WTC11 (cell line): ENCODE measurements around the gene THBS3. TPM values are rescaled to one million over a fixed set of nuclear protein-coding genes. Genes with fewer than 3 reads are reported as not detected.
A peak's percentile ranks its signal among the peaks of the same experiment; 100 is the strongest.

Experiments used
- ATAC-seq: fragments of 200-7000 bp; cut with Tn5 transposase; 2 replicates; pipeline ENCODE4 v1.10.0; 2021; ENCODE audit warnings: mild to moderate bottlenecking, moderate library complexity
- CTCF ChIA-PET: fragments of 300-600 bp; sonication (Branson Sonifier 250); formaldehyde crosslinking; loops from one replicate; lab custom pipeline; 2021; ENCODE audit warnings: antibody characterized with exemption; lab: Charles Lee
- POLR2A ChIA-PET: fragments of 350-600 bp; sonication (Branson Sonifier 250); formaldehyde crosslinking; loops from one replicate; lab custom pipeline; 2021; ENCODE audit warnings: antibody characterized with exemption; lab: Charles Lee
- DNase-seq: peaks from one replicate; pipeline ENCODE4 v3.0.0; 2021; ENCODE audit warnings: low spot score
- H3K27ac Mint-ChIP-seq: 2 replicates; pipeline ENCODE4 v1.8.0; 2021; ENCODE audit warnings: mixed read lengths
- H3K27me3 Mint-ChIP-seq: 2 replicates; pipeline ENCODE4 v1.8.0; 2021; ENCODE audit warnings: low read depth, mild to moderate bottlenecking, moderate library complexity, mixed read lengths
- H3K36me3 Mint-ChIP-seq: 2 replicates; pipeline ENCODE4 v1.8.0; 2021; ENCODE audit warnings: mixed read lengths
- H3K4me1 Mint-ChIP-seq: 2 replicates; pipeline ENCODE4 v1.8.0; 2022; ENCODE audit warnings: mixed read lengths
- H3K4me3 Mint-ChIP-seq: 2 replicates; pipeline ENCODE4 v1.8.0; 2021; ENCODE audit warnings: mild to moderate bottlenecking, moderate library complexity, mixed read lengths
- H3K9me3 Mint-ChIP-seq: 2 replicates; pipeline ENCODE4 v1.8.0; 2021; ENCODE audit warnings: mixed read lengths
- ARID4B ChIP-seq: sonication (generic); formaldehyde crosslinking; IDR thresholded peaks from 2 replicates; pipeline ENCODE4 v1.8.0; 2023; ENCODE audit warnings: missing genetic modification reagents, mild to moderate bottlenecking, borderline replicate concordance
- ATF1 ChIP-seq: sonication (generic); formaldehyde crosslinking; IDR thresholded peaks from 2 replicates; pipeline ENCODE4 v1.8.1; 2023; ENCODE audit warnings: mild to moderate bottlenecking, moderate library complexity, missing genetic modification reagents
- ATF6 ChIP-seq: sonication (generic); formaldehyde crosslinking; IDR thresholded peaks from 2 replicates; pipeline ENCODE4 v1.8.1; 2023; ENCODE audit warnings: mild to moderate bottlenecking, missing genetic modification reagents
- CTCF ChIP-seq: fragments of 200-600 bp; IDR thresholded peaks from 2 replicates; pipeline ENCODE4 v1.8.0; 2022; ENCODE audit warnings: antibody characterized with exemption
- E2F5 ChIP-seq: sonication (generic); formaldehyde crosslinking; IDR thresholded peaks from 2 replicates; pipeline ENCODE4 v1.8.1; 2022; ENCODE audit warnings: mild to moderate bottlenecking, moderate library complexity, missing genetic modification reagents
- EMX1 ChIP-seq: fragments of 250-450 bp; sonication (Bioruptor Pico); IDR thresholded peaks from 2 replicates; pipeline ENCODE4 v1.8.0; 2021; ENCODE audit warnings: mild to moderate bottlenecking
- ESRRA ChIP-seq: sonication (generic); formaldehyde crosslinking; IDR thresholded peaks from 2 replicates; pipeline ENCODE4 v1.8.1; 2022; ENCODE audit warnings: mild to moderate bottlenecking, missing genetic modification reagents, borderline replicate concordance
- FOXK1 ChIP-seq: sonication (generic); formaldehyde crosslinking; IDR thresholded peaks from 2 replicates; pipeline ENCODE4 v1.8.0; 2022; ENCODE audit warnings: mild to moderate bottlenecking, moderate library complexity, missing genetic modification reagents
- FOXP1 ChIP-seq: sonication (generic); formaldehyde crosslinking; IDR thresholded peaks from 2 replicates; pipeline ENCODE4 v1.8.0; 2022; ENCODE audit warnings: missing genetic modification reagents, mild to moderate bottlenecking, moderate library complexity, borderline replicate concordance
- FOXP4 ChIP-seq: sonication (generic); formaldehyde crosslinking; IDR thresholded peaks from 2 replicates; pipeline ENCODE4 v1.8.0; 2022; ENCODE audit warnings: mild to moderate bottlenecking, missing genetic modification reagents
- IRF1 ChIP-seq: sonication (generic); formaldehyde crosslinking; IDR thresholded peaks from 2 replicates; pipeline ENCODE4 v1.8.0; 2023; ENCODE audit warnings: missing genetic modification reagents
- MLX ChIP-seq: sonication (generic); formaldehyde crosslinking; IDR thresholded peaks from 2 replicates; pipeline ENCODE4 v1.8.1; 2023; ENCODE audit warnings: mild to moderate bottlenecking, missing genetic modification reagents, moderate library complexity
- MXD4 ChIP-seq: fragments of 250-450 bp; sonication (Bioruptor Pico); IDR thresholded peaks from 2 replicates; pipeline ENCODE4 v1.8.0; 2021; ENCODE audit warnings: mild to moderate bottlenecking, moderate library complexity, borderline replicate concordance
- NR3C1 ChIP-seq: sonication (generic); formaldehyde crosslinking; conservative IDR thresholded peaks from 2 replicates; pipeline ENCODE4 v1.8.1; 2023; ENCODE audit warnings: low read depth, mild to moderate bottlenecking, missing genetic modification reagents
- RORB ChIP-seq: fragments of 250-450 bp; sonication (Bioruptor Pico); IDR thresholded peaks from 2 replicates; pipeline ENCODE4 v1.9.0; 2021; ENCODE audit warnings: mild to moderate bottlenecking
- TEAD4 ChIP-seq: sonication (generic); formaldehyde crosslinking; IDR thresholded peaks from 2 replicates; pipeline ENCODE4 v1.8.0; 2022; ENCODE audit warnings: mild to moderate bottlenecking, missing genetic modification reagents
- ZNF138 ChIP-seq: sonication (generic); formaldehyde crosslinking; conservative IDR thresholded peaks from 2 replicates; pipeline ENCODE4 v1.8.1; 2022; ENCODE audit warnings: mild to moderate bottlenecking, moderate library complexity, missing genetic modification reagents
- ZNF219 ChIP-seq: sonication (generic); formaldehyde crosslinking; IDR thresholded peaks from 2 replicates; pipeline ENCODE4 v1.8.0; 2023; ENCODE audit warnings: missing genetic modification reagents, mild to moderate bottlenecking, borderline replicate concordance
- ZNF512 ChIP-seq: sonication (generic); formaldehyde crosslinking; IDR thresholded peaks from 2 replicates; pipeline ENCODE4 v1.8.1; 2022; ENCODE audit warnings: missing genetic modification reagents, borderline replicate concordance
- ZNF671 ChIP-seq: fragments of 250-450 bp; sonication (Bioruptor Pico); IDR thresholded peaks from 2 replicates; pipeline ENCODE4 v1.8.0; 2021; ENCODE audit warnings: mild to moderate bottlenecking
- total RNA-seq: library from RNA; stranded (reverse); gene quantifications from 3 replicates; pipeline ENCODE4 v1.2.3, GENCODE V29; 2021

The THBS3 gene
- total RNA-seq, 1 experiment from 2014 or later: 5.3 TPM

- DNase-seq (peak; percentile 83), ATAC-seq (0 out of 2 replicates have a peak, but pooled peaks have one; percentile 4)
- Mint-ChIP-seq H3K27me3 (no peaks in the 10 kb centered on the region), H3K27ac (no peak overlapping the region; the same call in 1 of the 2 replicates), H3K4me1 (peaks cover 29% of the 10 kb centered on the region), H3K36me3 (peaks cover 34% of the 10 kb centered on the region), H3K4me3 (peak overlapping the region; percentile 44), H3K9me3 (no peaks in the 10 kb centered on the region)
- POLR2A ChIA-PET: interaction anchor here (5.2 kb wide), 1 partner anchor 18 kb away, joined by 83 read pairs; no protein-coding TSS in a partner anchor
- TF ChIP-seq FOXP1 (CRISPR knock-in tag) (no peak), FOXK1 (no peak), RORB (no peak), CTCF (peak; percentile 86), NR3C1 (CRISPR knock-in tag) (no peak), ESRRA (no peak), TEAD4 (CRISPR knock-in tag) (no peak), EMX1 (no peak)
- CTCF ChIA-PET: interaction anchor here (1.1 to 5.9 kb wide), 12 partner anchors 9 to 146 kb away, joined by 3 to 232 read pairs (median 28); partner anchors contain the start of genes ADAM15, MTX1 and THBS3
Observed at GRCh38 chr1:155176544-155177071, 31.1 kb downstream of the THBS3 start.

- Mint-ChIP-seq H3K9me3 (no peaks in the 10 kb centered on the region), H3K36me3 (peaks cover 31% of the 10 kb centered on the region), H3K4me3 (peak overlapping the region; percentile 44; the same call in 1 of the 2 replicates), H3K27me3 (no peaks in the 10 kb centered on the region), H3K27ac (no peak overlapping the region), H3K4me1 (peaks cover 29% of the 10 kb centered on the region)
- no peak for DNase-seq
- ChIA-PET CTCF (interaction anchor here (1.2 to 12.2 kb wide), 15 partner anchors 8 to 147 kb away, joined by 3 to 605 read pairs (median 37); partner anchors contain the start of genes ADAM15, EFNA4, MTX1 and THBS3), POLR2A (interaction anchor here (1.0 to 5.2 kb wide), 2 partner anchors 19 to 31 kb away, joined by 3 to 83 read pairs; no protein-coding TSS in a partner anchor)
- ATAC-seq: no peak
- TF ChIP-seq FOXP4 (CRISPR knock-in tag) (no peak), ARID4B (no peak), RORB (no peak), ZNF512 (no peak), MXD4 (CRISPR knock-in tag) (no peak), ZNF138 (CRISPR knock-in tag) (no peak), E2F5 (CRISPR knock-in tag) (no peak), ATF1 (no peak), MLX (CRISPR knock-in tag) (no peak), IRF1 (CRISPR knock-in tag) (no peak), ATF6 (CRISPR knock-in tag) (no peak), ZNF671 (CRISPR knock-in tag) (no peak), ZNF219 (CRISPR knock-in tag) (no peak)
Observed at GRCh38 chr1:155175927-155176371, 31.7 kb downstream of the THBS3 start.
